Fibroblast of lung (primary cell): ENCODE measurements around the gene VAC14. TPM values are rescaled to one million over a fixed set of nuclear protein-coding genes. Genes with fewer than 3 reads are reported as not detected.

Experiments
- DNase-seq, 2 donors: peaks; one replicate each; pipeline versions ENCODE4 v3.0.0 to v3.0.0-alpha.2; 2010; ENCODE audit warnings: low read depth in 2 of 2
- H2AFZ ChIP-seq: 2 replicates; pipeline ENCODE4 v1.5.1; 2012; ENCODE audit warnings: low read length, control low read depth, inconsistent platforms
- H3K27ac ChIP-seq: 2 replicates; pipeline ENCODE4 v1.5.1; 2011; ENCODE audit warnings: low read length, control low read depth; ENCODE audit not compliant: insufficient read depth
- H3K27me3 ChIP-seq: 2 replicates; pipeline ENCODE4 v1.5.1; 2011; ENCODE audit warnings: mild to moderate bottlenecking, low read length; ENCODE audit not compliant: control insufficient read depth, insufficient read depth
- H3K36me3 ChIP-seq: 2 replicates; pipeline ENCODE4 v1.5.1; 2011; ENCODE audit warnings: low read length; ENCODE audit not compliant: control insufficient read depth, insufficient read depth
- H3K4me1 ChIP-seq: 2 replicates; pipeline ENCODE4 v1.5.1; 2011; ENCODE audit warnings: low read length; ENCODE audit not compliant: control insufficient read depth, insufficient read depth; ENCODE audit errors: extremely low read depth
- H3K4me2 ChIP-seq: 2 replicates; pipeline ENCODE4 v1.5.1; 2011; ENCODE audit warnings: low read length, control low read depth; ENCODE audit not compliant: insufficient read depth; ENCODE audit errors: extremely low read depth
- H3K4me3 ChIP-seq, 4 experiments: fragments of 200-600 bp in 1 of 4; sonication (generic) in 1 of 4; replicated peaks in 1 of 4; 2 replicates each; pipeline ENCODE4 v1.5.1; 2011 to 2016; ENCODE audit warnings: low read length in 4 of 4, low read depth in 3 of 4, mild to moderate bottlenecking in 3 of 4, control low read depth in 2 of 4, inconsistent platforms in 1 of 4, mixed read lengths in 1 of 4; ENCODE audit not compliant: insufficient read depth in 1 of 4; ENCODE audit errors: control extremely low read depth in 1 of 4
- H3K79me2 ChIP-seq: 2 replicates; pipeline ENCODE4 v1.5.1; 2012; ENCODE audit warnings: mild to moderate bottlenecking, low read length, inconsistent platforms; ENCODE audit not compliant: control insufficient read depth, insufficient read depth
- H3K9ac ChIP-seq: 2 replicates; pipeline ENCODE4 v1.5.1; 2011; ENCODE audit warnings: mild to moderate bottlenecking, low read length, control low read depth; ENCODE audit not compliant: insufficient read depth
- H3K9me3 ChIP-seq: 2 replicates; pipeline ENCODE4 v1.5.1; 2012; ENCODE audit warnings: low read depth, low read length; ENCODE audit not compliant: control insufficient read depth, insufficient read depth
- H4K20me1 ChIP-seq: 2 replicates; pipeline ENCODE4 v1.5.1; 2011; ENCODE audit warnings: low read length; ENCODE audit not compliant: control insufficient read depth, insufficient read depth; ENCODE audit errors: extremely low read depth
- EZH2 ChIP-seq: IDR thresholded peaks from 2 replicates; pipeline ENCODE4 v1.5.1; 2012; ENCODE audit warnings: low read length, control low read depth, mild to moderate bottlenecking; ENCODE audit errors: missing control alignments
- polyA plus RNA-seq, 2 donors: library from polyadenylated mRNA; depleted of rRNA in 1 of 2; stranded (reverse) in 1 of 2; unstranded in 1 of 2; fragments of >200 nt; gene quantifications; 2 replicates each; pipeline ENCODE4 v1.2.1, GENCODE V29; 2011 to 2012; ENCODE audit warnings: missing spikeins in 1 of 2
- total RNA-seq: library from RNA; depleted of rRNA; stranded (reverse); fragments of >200 nt; gene quantifications from 2 replicates; pipeline ENCODE4 v1.2.1, GENCODE V29; 2014
- TF ChIP-seq, protein P1 (sequence below), 2 donors: IDR thresholded peaks in 1 of 2; conservative IDR thresholded peaks in 1 of 2; 1 replicate in 1 of 2; 2 replicates in 1 of 2; pipeline ENCODE4 v1.5.1; 2011 to 2012; ENCODE audit warnings: low read length in 2 of 2, control low read depth in 1 of 2, inconsistent platforms in 1 of 2, low read depth in 1 of 2, mild to moderate bottlenecking in 1 of 2

Gene VAC14
- total and polyA plus RNA-seq, 2 donors (not counting 1 experiment from before 2014, with no cell fraction given), result 25.0 to 29.2 TPM

DNA sequence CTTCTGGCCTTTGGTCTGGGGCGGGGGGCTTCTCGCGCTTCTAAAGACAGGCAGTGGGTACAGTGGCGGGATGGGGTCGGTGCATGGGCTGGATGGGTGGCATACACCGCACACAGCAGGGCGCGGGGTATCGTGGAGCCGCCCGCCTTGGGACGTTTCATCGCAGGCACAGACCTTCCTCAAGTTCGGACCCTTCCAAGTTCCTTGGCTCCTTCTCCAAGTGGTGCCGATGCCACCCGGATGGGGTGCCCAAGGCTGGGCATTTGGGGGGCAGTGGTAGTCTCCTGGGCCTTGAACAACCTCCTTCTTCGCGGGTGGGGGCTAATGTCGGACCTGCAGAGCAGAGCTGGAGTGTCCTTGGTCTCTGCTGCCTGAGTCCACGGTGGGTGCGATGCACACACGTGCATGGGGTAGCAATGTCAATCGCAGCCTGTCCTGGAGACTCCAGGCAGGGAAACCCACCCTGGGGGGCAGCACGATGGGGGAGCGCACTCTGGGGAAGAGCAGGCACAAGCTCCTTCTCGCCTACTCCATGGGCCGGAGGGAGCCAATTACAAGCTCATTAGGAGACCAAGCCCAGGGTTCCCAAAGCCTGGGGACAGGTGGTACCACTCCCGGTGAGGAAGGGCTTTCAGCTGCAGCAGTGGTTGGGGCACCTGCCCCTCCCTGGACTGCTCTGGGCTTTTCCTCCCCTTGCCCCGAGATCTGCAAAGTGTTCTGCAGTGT, 114.4 kb downstream of the VAC14 start:
- Histone ChIP-seq H3K9me3 (no peaks in the 10 kb centered on the region), H3K4me3 (peak overlapping the region; percentile 7 to 54 (median 16)), H3K4me2 (peak overlapping the region; percentile 61), H3K4me1 (peaks cover 60% of the 10 kb centered on the region), H3K27ac (peak overlapping the region; percentile 80), H3K79me2 (peaks cover 43% of the 10 kb centered on the region), H3K9ac (peak overlapping the region; percentile 96), H3K27me3 (no peaks in the 10 kb centered on the region), H2AFZ (no peak overlapping the region), H3K36me3 (peaks cover 11% of the 10 kb centered on the region), H4K20me1 (no peaks in the 10 kb centered on the region)
- TF ChIP-seq, protein P1, sequence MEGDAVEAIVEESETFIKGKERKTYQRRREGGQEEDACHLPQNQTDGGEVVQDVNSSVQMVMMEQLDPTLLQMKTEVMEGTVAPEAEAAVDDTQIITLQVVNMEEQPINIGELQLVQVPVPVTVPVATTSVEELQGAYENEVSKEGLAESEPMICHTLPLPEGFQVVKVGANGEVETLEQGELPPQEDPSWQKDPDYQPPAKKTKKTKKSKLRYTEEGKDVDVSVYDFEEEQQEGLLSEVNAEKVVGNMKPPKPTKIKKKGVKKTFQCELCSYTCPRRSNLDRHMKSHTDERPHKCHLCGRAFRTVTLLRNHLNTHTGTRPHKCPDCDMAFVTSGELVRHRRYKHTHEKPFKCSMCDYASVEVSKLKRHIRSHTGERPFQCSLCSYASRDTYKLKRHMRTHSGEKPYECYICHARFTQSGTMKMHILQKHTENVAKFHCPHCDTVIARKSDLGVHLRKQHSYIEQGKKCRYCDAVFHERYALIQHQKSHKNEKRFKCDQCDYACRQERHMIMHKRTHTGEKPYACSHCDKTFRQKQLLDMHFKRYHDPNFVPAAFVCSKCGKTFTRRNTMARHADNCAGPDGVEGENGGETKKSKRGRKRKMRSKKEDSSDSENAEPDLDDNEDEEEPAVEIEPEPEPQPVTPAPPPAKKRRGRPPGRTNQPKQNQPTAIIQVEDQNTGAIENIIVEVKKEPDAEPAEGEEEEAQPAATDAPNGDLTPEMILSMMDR (conservative IDR thresholded peaks at IDR 0.05 in 1 of 2, IDR thresholded peaks at IDR 0.05 in 1 of 2; ENCODE audit: low read depth in 1 of 2, low read length in 2 of 2), result no peak
- TF ChIP-seq EZH2, result no peak
- DNase-seq, result no peak

- H3K4me2 ChIP-seq, result peak within 1 kb of the TSS; percentile 96
- peaks cover 49% of the 10 kb centered on the region for H3K79me2 ChIP-seq
- peaks cover 11% of the 10 kb centered on the region for H3K36me3 ChIP-seq
- H3K4me1 ChIP-seq, result peaks cover 59% of the 10 kb centered on the region
- DNase-seq, result peak; percentile 86 to 91
- no peaks in the 10 kb centered on the region for H4K20me1 ChIP-seq
- H2AFZ ChIP-seq, result no peak within 1 kb of the TSS
- no peaks in the 10 kb centered on the region for H3K27me3 ChIP-seq
- H3K4me3 ChIP-seq, result peak within 1 kb of the TSS; percentile 79 to 96 (median 86)
- peak within 1 kb of the TSS; percentile 96 for H3K9ac ChIP-seq
- no peaks in the 10 kb centered on the region for H3K9me3 ChIP-seq
- peak within 1 kb of the TSS; percentile 94 for H3K27ac ChIP-seq
- TF ChIP-seq EZH2, result no peak
- TF ChIP-seq, protein P1 (conservative IDR thresholded peaks at IDR 0.05 in 1 of 2, IDR thresholded peaks at IDR 0.05 in 1 of 2; ENCODE audit: low read depth in 1 of 2, low read length in 2 of 2), result no peak
Measured at GRCh38 chr16:70685938-70686375, 115.0 kb downstream of the VAC14 start, which contains the start of gene MTSS2. MTSS2 (minus strand) TSS chr16:70686053; CDS start chr16:70685791, 262 bp downstream.

- H3K4me1 ChIP-seq, result peaks cover 59% of the 10 kb centered on the region
Measured at GRCh38 chr16:70685061-70685937, 115.7 kb downstream of the VAC14 start.

More at GRCh38 chr16:70685061-70685937, 115.7 kb downstream of the VAC14 start:
- Histone ChIP-seq H3K36me3 (peaks cover 14% of the 10 kb centered on the region), H3K4me3 (peak overlapping the region; percentile 79 to 96 (median 86)), H2AFZ (no peak overlapping the region), H3K4me2 (peak overlapping the region; percentile 96), H3K9ac (peak overlapping the region; percentile 96), H3K27ac (peak overlapping the region; percentile 94), H3K27me3 (no peaks in the 10 kb centered on the region), H3K79me2 (peaks cover 55% of the 10 kb centered on the region), H3K9me3 (no peaks in the 10 kb centered on the region), H4K20me1 (no peaks in the 10 kb centered on the region)
- TF ChIP-seq EZH2, result no peak
- TF ChIP-seq, protein P1 (conservative IDR thresholded peaks at IDR 0.05 in 1 of 2, IDR thresholded peaks at IDR 0.05 in 1 of 2; ENCODE audit: low read depth in 1 of 2, low read length in 2 of 2), result no peak
- no peak for DNase-seq
